K562 (cell line): ENCODE measurements around the gene NKIRAS1. TPM values are rescaled to one million over a fixed set of nuclear protein-coding genes. Genes with fewer than 3 reads are reported as not detected.

Experiments
- ARID2 ChIP-seq: fragments of 450-650 bp; IDR thresholded peaks from 2 replicates; pipeline ENCODE4 v1.6.1; 2017; ENCODE audit warnings: antibody characterized with exemption, mild to moderate bottlenecking
- ATF7 ChIP-seq: fragments of 450-650 bp; IDR thresholded peaks from 2 replicates; pipeline ENCODE4 v1.7.1; 2014; ENCODE audit warnings: mild to moderate bottlenecking, moderate library complexity
- CREB1 ChIP-seq, 2 experiments: sonication (generic) in 1 of 2; formaldehyde crosslinking in 1 of 2; IDR thresholded peaks; 2 replicates each; pipeline versions ENCODE4 v1.6.1 to v1.8.0; 2012 to 2022; ENCODE audit warnings: inconsistent platforms in 1 of 2, mild to moderate bottlenecking in 1 of 2, missing genetic modification reagents in 1 of 2, moderate library complexity in 1 of 2
- CREB5 ChIP-seq: fragments of 250-450 bp; sonication (Bioruptor Pico); IDR thresholded peaks from 2 replicates; pipeline ENCODE4 v1.5.0; 2020; ENCODE audit warnings: mild to moderate bottlenecking
- E2F6 ChIP-seq, 2 experiments: IDR thresholded peaks; 2 replicates each; pipeline ENCODE4 v1.6.1; 2011; ENCODE audit warnings: borderline replicate concordance in 1 of 2, control low read depth in 1 of 2, low read depth in 1 of 2, low read length in 1 of 2, mild to moderate bottlenecking in 1 of 2, mixed read lengths in 1 of 2, moderate library complexity in 1 of 2; ENCODE audit not compliant: insufficient read depth in 1 of 2, insufficient read length in 1 of 2, poor library complexity in 1 of 2, severe bottlenecking in 1 of 2; ENCODE audit errors: extremely low read depth in 1 of 2
- HIVEP1 ChIP-seq: fragments of 250-450 bp; sonication (Bioruptor Pico); IDR thresholded peaks from 2 replicates; pipeline ENCODE4 v1.4.0; 2020; ENCODE audit warnings: mild to moderate bottlenecking
- NFE2 ChIP-seq: IDR thresholded peaks from 2 replicates; pipeline ENCODE4 v1.6.1; 2014; ENCODE audit warnings: antibody characterized with exemption, low read depth
- NONO ChIP-seq, 2 experiments: fragments of 200-400 bp in 1 of 2; fragments of 450-650 bp in 1 of 2; formaldehyde crosslinking in 1 of 2; IDR thresholded peaks; 2 replicates each; pipeline ENCODE4 v1.6.1; 2017; ENCODE audit warnings: low read depth in 2 of 2, mild to moderate bottlenecking in 2 of 2, moderate library complexity in 2 of 2, low read length in 1 of 2
- NRF1 ChIP-seq, 2 experiments: fragments of 450-650 bp; IDR thresholded peaks in 1 of 2; conservative IDR thresholded peaks in 1 of 2; 2 replicates each; pipeline ENCODE4 v1.6.1; 2014; ENCODE audit warnings: mild to moderate bottlenecking in 2 of 2
- PHF8 ChIP-seq: fragments of 200-600 bp; sonication (generic); IDR thresholded peaks from 2 replicates; pipeline ENCODE4 v1.6.1; 2012; ENCODE audit warnings: mixed run types, mild to moderate bottlenecking, inconsistent platforms, low read length, moderate library complexity, borderline replicate concordance
- PML ChIP-seq: IDR thresholded peaks from 2 replicates; pipeline ENCODE4 v1.6.1; 2012; ENCODE audit warnings: low read length, inconsistent platforms
- RAD21 ChIP-seq, 2 experiments: fragments of 250-450 bp in 1 of 2; fragments of 450-650 bp in 1 of 2; sonication (Bioruptor Pico) in 1 of 2; formaldehyde crosslinking in 1 of 2; IDR thresholded peaks in 1 of 2; conservative IDR thresholded peaks in 1 of 2; 2 replicates each; pipeline versions ENCODE4 v1.4.0 to v1.8.0; 2020 to 2022; ENCODE audit warnings: mild to moderate bottlenecking in 2 of 2, moderate library complexity in 1 of 2
- RFX5 ChIP-seq: IDR thresholded peaks from 2 replicates; pipeline ENCODE4 v1.6.1; 2011; ENCODE audit warnings: low read depth, mild to moderate bottlenecking, improper control_type of control experiment, low read length
- SMARCA4 ChIP-seq: fragments of 450-650 bp; IDR thresholded peaks from 2 replicates; pipeline ENCODE4 v1.6.1; 2016
- SMARCA5 ChIP-seq: fragments of 450-650 bp; IDR thresholded peaks from 2 replicates; pipeline ENCODE4 v1.6.1; 2016
- TCF15 ChIP-seq: fragments of 250-450 bp; sonication (Bioruptor Pico); IDR thresholded peaks from 2 replicates; pipeline ENCODE4 v1.8.0; 2022; ENCODE audit warnings: moderate library complexity, mild to moderate bottlenecking, inconsistent platforms
- TGIF2 ChIP-seq: sonication (generic); formaldehyde crosslinking; IDR thresholded peaks from 2 replicates; pipeline ENCODE4 v1.8.1; 2022; ENCODE audit warnings: mild to moderate bottlenecking, missing genetic modification reagents, moderate library complexity
- ZC3H8 ChIP-seq: fragments of 450-650 bp; IDR thresholded peaks from 2 replicates; pipeline ENCODE4 v1.6.1; 2017
- polyA plus RNA-seq, 8 experiments: library from polyadenylated mRNA; depleted of rRNA in 4 of 8; stranded (reverse) in 5 of 8; unstranded in 3 of 8; fragments of >200 nt; fragmentation: Nextera tagmentation in 2 of 8; fragmentation: Illumina TruSeq in 1 of 8; extraction: Ambion mirVana in 2 of 8; extraction: Trizol in 1 of 8; gene quantifications; 2 replicates each; pipeline versions ENCODE4 v1.2.1 to v1.2.3, GENCODE V29; 2011 to 2014; ENCODE audit warnings: inconsistent platforms in 1 of 8, missing spikeins in 1 of 8
- total RNA-seq, 7 experiments: library from RNA; depleted of rRNA in 6 of 7; stranded (reverse); fragments of >200 nt in 6 of 7; fragmentation: Illumina TruSeq in 2 of 7; extraction: Trizol in 2 of 7; gene quantifications; 2 replicates each; pipeline versions ENCODE4 v1.2.1 to v1.2.3, GENCODE V29; 2011 to 2021; ENCODE audit warnings: low replicate concordance in 1 of 7
- TF ChIP-seq, protein P1 (sequence below): fragments of 150-350 bp; conservative IDR thresholded peaks from 2 replicates; pipeline ENCODE4 v1.6.1; 2014; ENCODE audit warnings: low read length

Gene NKIRAS1
- total and polyA plus RNA-seq, 9 of the 15 experiments (the other 6 are each of a cell fraction or from before 2014, with no cell fraction given): 5.1 to 10.3 (median 6.3) TPM

- TF ChIP-seq E2F6 (IDR thresholded peaks at IDR 0.05; ENCODE audit: borderline replicate concordance in 1 of 2, extremely low read depth in 1 of 2, insufficient read depth in 1 of 2, insufficient read length in 1 of 2, low read depth in 1 of 2, low read length in 1 of 2, poor library complexity in 1 of 2, severe bottlenecking in 1 of 2) (peak; percentile 11 to 12), NRF1 (conservative IDR thresholded peaks at IDR 0.05 in 1 of 2, IDR thresholded peaks at IDR 0.05 in 1 of 2) (peak; percentile 95), RFX5 (no peak), PML (0 out of 2 replicates have a peak, but pooled peaks have one; percentile 18), ARID2 (no peak), TCF15 (CRISPR knock-in tag) (no peak), NFE2 (peak; percentile 72), CREB5 (CRISPR knock-in tag) (no peak), RAD21 (CRISPR knock-in tag; conservative IDR thresholded peaks at IDR 0.05 in 1 of 2, IDR thresholded peaks at IDR 0.05 in 1 of 2) (peak in 1 of 2 experiments; percentile 3; a peak in 2 of 4 replicates), SMARCA4 (peak; percentile 76), ZC3H8 (no peak), NONO (IDR thresholded peaks at IDR 0.05; ENCODE audit: low read depth in 2 of 2, low read length in 1 of 2) (peak; percentile 22 to 90; a peak in 2 of 4 replicates), PHF8 (peak; percentile 71; the same call in 1 of the 2 replicates), SMARCA5 (0 out of 2 replicates have a peak, but pooled peaks have one; percentile 35), ATF7 (peak; percentile 98), TGIF2 (no peak), CREB1 (IDR thresholded peaks at IDR 0.05) (peak; percentile 96), CREB1 (CRISPR knock-in tag; IDR thresholded peaks at IDR 0.05) (peak; percentile 87), HIVEP1 (peak; percentile 98)
- TF ChIP-seq, protein P1, sequence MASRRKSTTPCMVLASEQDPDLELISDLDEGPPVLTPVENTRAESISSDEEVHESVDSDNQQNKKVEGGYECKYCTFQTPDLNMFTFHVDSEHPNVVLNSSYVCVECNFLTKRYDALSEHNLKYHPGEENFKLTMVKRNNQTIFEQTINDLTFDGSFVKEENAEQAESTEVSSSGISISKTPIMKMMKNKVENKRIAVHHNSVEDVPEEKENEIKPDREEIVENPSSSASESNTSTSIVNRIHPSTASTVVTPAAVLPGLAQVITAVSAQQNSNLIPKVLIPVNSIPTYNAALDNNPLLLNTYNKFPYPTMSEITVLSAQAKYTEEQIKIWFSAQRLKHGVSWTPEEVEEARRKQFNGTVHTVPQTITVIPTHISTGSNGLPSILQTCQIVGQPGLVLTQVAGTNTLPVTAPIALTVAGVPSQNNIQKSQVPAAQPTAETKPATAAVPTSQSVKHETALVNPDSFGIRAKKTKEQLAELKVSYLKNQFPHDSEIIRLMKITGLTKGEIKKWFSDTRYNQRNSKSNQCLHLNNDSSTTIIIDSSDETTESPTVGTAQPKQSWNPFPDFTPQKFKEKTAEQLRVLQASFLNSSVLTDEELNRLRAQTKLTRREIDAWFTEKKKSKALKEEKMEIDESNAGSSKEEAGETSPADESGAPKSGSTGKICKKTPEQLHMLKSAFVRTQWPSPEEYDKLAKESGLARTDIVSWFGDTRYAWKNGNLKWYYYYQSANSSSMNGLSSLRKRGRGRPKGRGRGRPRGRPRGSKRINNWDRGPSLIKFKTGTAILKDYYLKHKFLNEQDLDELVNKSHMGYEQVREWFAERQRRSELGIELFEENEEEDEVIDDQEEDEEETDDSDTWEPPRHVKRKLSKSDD: no peak
These were observed 29.3 kb upstream of the NKIRAS1 start (continued) for GRCh38 chr3:23945913-23946687.
